Fibroblast of skin of back (primary cell): ENCODE results near the gene FOXP4.

Source experiments
- DNase-seq: peaks from one replicate; pipeline ENCODE4 v3.0.0-alpha.2; 2013

FOXP4 gene

GRCh38 chr6:41630069-41630468 is 83.9 kb downstream of the FOXP4 start:
- no peak for DNase-seq

GRCh38 chr6:41630946-41631345 is 84.8 kb downstream of the FOXP4 start:
- no peak for DNase-seq

GRCh38 chr6:41633056-41633634 is 87.0 kb downstream of the FOXP4 start:
- no peak for DNase-seq

GRCh38 chr6:41634657-41635056 is 88.5 kb downstream of the FOXP4 start:
- peak; percentile 38 for DNase-seq

- DNase-seq: no peak
These were observed 89.2 kb downstream of the FOXP4 start for GRCh38 chr6:41635365-41635764.

- DNase-seq: no peak
These were observed 90.6 kb downstream of the FOXP4 start for GRCh38 chr6:41636833-41637193.

GRCh38 chr6:41637194-41638001 is 91.2 kb downstream of the FOXP4 start:
- DNase-seq: no peak

GRCh38 chr6:41638002-41638934 is 92.1 kb downstream of the FOXP4 start, which contains the start of gene MDFI:
TSS of gene MDFI (plus strand) at chr6:41638468. CDS start at chr6:41638750, 282 bp downstream.
- DNase-seq: peak; percentile 25

- no peak for DNase-seq
These were observed 93.0 kb downstream of the FOXP4 start for GRCh38 chr6:41638935-41639808.

- no peak for DNase-seq
These were observed 93.7 kb downstream of the FOXP4 start for GRCh38 chr6:41639809-41640371.

- no peak for DNase-seq
These were observed 94.2 kb downstream of the FOXP4 start for GRCh38 chr6:41640426-41640825.

- DNase-seq: no peak
These were observed 95.3 kb downstream of the FOXP4 start for GRCh38 chr6:41641352-41641925.

GRCh38 chr6:41642090-41642959 is 96.1 kb downstream of the FOXP4 start:
- no peak for DNase-seq

GRCh38 chr6:41642960-41643898 is 97.0 kb downstream of the FOXP4 start:
- DNase-seq: no peak

GRCh38 chr6:41643899-41644269 is 97.7 kb downstream of the FOXP4 start:
- DNase-seq: no peak

- DNase-seq: no peak
These were observed 98.2 kb downstream of the FOXP4 start for GRCh38 chr6:41644297-41644879.

GRCh38 chr6:41645007-41645618 is 98.9 kb downstream of the FOXP4 start:
- no peak for DNase-seq

GRCh38 chr6:41646026-41646795 is 100.0 kb downstream of the FOXP4 start:
- no peak for DNase-seq
